Measurements from ENCODE around the gene TIMM10.

Gene TIMM10

GRCh38 chr11:57504511-57504910, 26.0 kb downstream of the TIMM10 start:
- DNase-seq (ENCODE audit: low read depth in 2 of 2), result no peak

- no peak for DNase-seq (ENCODE audit: low read depth in 2 of 2)
These were observed 27.7 kb downstream of the TIMM10 start for GRCh38 chr11:57502870-57503269.

- DNase-seq (ENCODE audit: low read depth in 2 of 2), result no peak
These were observed 28.2 kb downstream of the TIMM10 start for GRCh38 chr11:57502376-57502775.

- no peak for DNase-seq (ENCODE audit: low read depth in 2 of 2)
These were observed 28.6 kb downstream of the TIMM10 start for GRCh38 chr11:57501953-57502352.

- DNase-seq (ENCODE audit: low read depth in 2 of 2), result no peak
These were observed 29.6 kb downstream of the TIMM10 start for GRCh38 chr11:57500926-57501325.

GRCh38 chr11:57500515-57500914, 30.0 kb downstream of the TIMM10 start:
- DNase-seq (ENCODE audit: low read depth in 2 of 2), result no peak

- DNase-seq (ENCODE audit: low read depth in 2 of 2), result no peak
These were observed 30.5 kb downstream of the TIMM10 start for GRCh38 chr11:57499983-57500461.

GRCh38 chr11:57499413-57499982, 31.1 kb downstream of the TIMM10 start:
- peak; percentile 47 to 53 for DNase-seq (ENCODE audit: low read depth in 2 of 2)

GRCh38 chr11:57498540-57498939, 32.0 kb downstream of the TIMM10 start:
- no peak for DNase-seq (ENCODE audit: low read depth in 2 of 2)

GRCh38 chr11:57497303-57498247, 33.0 kb downstream of the TIMM10 start:
- DNase-seq (ENCODE audit: low read depth in 2 of 2), result no peak

- DNase-seq (ENCODE audit: low read depth in 2 of 2), result no peak
These were observed 34.3 kb downstream of the TIMM10 start for GRCh38 chr11:57496109-57496820.

GRCh38 chr11:57493507-57494503, 36.7 kb downstream of the TIMM10 start:
- no peak for DNase-seq (ENCODE audit: low read depth in 2 of 2)

GRCh38 chr11:57491371-57492061, 39.0 kb downstream of the TIMM10 start:
- DNase-seq (ENCODE audit: low read depth in 2 of 2), result no peak

GRCh38 chr11:57490456-57491248, 39.9 kb downstream of the TIMM10 start:
- no peak for DNase-seq (ENCODE audit: low read depth in 2 of 2)

- DNase-seq (ENCODE audit: low read depth in 2 of 2), result no peak
These were observed 42.5 kb downstream of the TIMM10 start for GRCh38 chr11:57487920-57488659.

GRCh38 chr11:57487021-57487778, 43.4 kb downstream of the TIMM10 start:
- DNase-seq (ENCODE audit: low read depth in 2 of 2), result no peak

- DNase-seq (ENCODE audit: low read depth in 2 of 2), result no peak
These were observed 45.1 kb downstream of the TIMM10 start for GRCh38 chr11:57485217-57485990.

All from fibroblast of skin of left biceps (primary cell).